Measurements from ENCODE around the gene AFMID. TPM values are rescaled to one million over a fixed set of nuclear protein-coding genes. Genes with fewer than 3 reads are reported as not detected.

Gene AFMID
- total RNA-seq, 4 donors from 2014 or later: 14.9 to 27.4 (median 20.3) TPM

DNA sequence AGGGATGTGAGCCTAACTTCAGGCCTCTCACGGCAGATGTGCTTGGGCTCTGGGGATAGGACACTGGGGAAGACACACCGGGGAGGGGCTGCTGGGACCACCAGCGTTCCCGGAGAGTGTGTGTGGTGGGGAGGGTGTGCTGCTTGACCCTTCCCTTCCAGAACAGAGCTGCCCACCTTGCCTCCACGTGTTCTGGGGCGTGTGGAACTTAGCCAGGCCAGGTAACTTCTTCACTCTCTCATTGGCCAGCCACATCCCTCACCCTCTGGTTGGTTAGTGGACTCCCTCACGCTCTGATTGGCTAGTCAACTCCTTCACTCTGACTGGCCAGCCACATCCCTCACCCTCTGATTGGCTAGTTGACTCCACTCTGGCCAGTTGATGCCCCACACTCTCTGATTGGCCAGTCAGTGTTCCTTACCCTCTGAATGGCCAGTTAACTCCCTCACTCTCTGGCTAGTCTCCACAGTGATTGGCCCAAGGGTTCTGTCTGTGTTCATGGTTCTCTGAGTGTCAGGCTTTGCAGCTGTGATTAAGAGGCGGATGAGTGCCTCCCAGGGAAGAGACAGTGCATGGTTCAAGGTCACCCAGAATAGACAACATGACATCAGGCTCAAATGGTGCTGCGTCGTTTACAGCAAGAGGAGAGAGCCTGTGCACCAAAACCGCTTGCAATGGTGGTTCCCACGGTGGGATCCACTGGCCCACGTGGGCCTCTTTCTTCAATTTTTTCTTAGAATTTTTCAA is 54.3 kb downstream of the AFMID start:
- TF ChIP-seq CTCF (IDR thresholded peaks at IDR 0.05; ENCODE audit: low read depth): no peak

DNA sequence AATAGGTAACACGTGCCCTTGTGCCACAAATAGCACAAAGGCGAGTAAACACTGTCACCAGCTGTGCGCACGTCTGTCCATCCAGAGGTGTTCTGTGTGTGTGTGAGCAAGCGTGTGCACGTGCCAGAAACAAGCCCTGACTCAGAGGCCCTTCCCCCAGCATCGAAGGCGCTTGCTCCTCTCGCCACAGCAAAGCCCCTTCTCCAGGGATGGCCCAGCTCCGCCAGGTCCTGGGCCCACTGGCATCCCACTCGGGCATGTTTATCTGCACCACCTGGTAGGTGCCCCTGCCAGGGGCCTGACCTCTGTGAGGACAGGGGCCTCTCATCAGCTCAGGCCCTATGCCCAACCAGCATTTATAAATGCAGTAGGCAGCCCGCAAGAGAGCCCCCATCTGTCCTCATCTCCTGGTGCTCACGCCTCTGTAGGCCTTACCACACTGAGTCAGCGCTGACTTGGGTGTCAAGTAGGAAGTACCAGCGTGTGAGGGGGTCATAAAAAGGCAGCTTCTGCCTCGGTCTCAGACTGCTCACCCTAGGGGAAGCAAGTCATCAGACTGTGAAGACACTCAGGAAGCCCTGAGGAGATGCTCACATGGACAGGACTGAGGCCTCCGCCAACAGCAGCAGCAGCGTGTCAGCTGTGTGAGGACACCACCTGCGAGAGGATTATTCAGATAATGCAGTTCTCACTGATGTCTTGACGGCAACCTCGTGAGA is 55.0 kb downstream of the AFMID start:
- no peak for TF ChIP-seq CTCF (IDR thresholded peaks at IDR 0.05; ENCODE audit: low read depth)

- TF ChIP-seq CTCF (IDR thresholded peaks at IDR 0.05; ENCODE audit: low read depth): no peak
These were observed 60.1 kb downstream of the AFMID start for GRCh38 chr17:78247304-78247703.

- no peak for TF ChIP-seq CTCF (IDR thresholded peaks at IDR 0.05; ENCODE audit: low read depth)
These were observed 61.1 kb downstream of the AFMID start for GRCh38 chr17:78248051-78248914.

DNA sequence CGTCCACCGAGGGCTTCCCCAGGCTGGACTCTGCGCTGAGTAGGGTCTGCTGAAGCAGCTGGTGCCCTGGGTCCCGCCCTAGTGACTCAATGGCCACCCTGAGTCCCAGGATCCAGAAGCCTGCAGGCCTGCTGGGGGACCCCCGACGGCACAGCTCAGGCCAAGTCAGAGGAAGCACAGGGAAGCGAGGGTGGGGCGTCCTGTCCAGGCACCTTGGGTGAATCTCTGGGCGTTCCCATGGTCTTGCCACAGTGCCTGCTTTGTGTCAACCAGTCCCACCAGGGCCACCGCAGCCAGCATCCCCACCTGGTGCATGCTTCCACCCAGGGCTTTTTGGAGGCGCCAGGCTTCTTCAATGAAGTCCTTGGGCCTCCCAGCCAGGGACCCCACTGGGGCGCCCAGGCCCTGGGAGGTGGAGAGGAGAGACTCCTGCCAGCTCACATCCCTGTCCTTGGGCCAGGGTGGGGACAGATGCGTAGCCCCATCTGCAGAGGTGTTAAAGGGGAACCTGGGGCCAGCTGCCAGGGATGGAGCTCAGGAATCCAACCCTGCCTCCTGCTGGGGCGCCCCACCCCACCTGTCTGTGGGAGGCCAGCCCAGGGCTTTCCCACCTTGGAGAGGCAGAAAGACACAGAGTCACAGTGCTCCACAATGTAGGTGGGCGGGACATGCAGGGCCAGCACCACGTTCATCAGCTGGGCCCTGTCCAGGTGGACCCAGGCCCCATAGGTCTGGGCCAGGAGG is 62.1 kb downstream of the AFMID start:
- no peak for TF ChIP-seq CTCF (IDR thresholded peaks at IDR 0.05; ENCODE audit: low read depth)

DNA sequence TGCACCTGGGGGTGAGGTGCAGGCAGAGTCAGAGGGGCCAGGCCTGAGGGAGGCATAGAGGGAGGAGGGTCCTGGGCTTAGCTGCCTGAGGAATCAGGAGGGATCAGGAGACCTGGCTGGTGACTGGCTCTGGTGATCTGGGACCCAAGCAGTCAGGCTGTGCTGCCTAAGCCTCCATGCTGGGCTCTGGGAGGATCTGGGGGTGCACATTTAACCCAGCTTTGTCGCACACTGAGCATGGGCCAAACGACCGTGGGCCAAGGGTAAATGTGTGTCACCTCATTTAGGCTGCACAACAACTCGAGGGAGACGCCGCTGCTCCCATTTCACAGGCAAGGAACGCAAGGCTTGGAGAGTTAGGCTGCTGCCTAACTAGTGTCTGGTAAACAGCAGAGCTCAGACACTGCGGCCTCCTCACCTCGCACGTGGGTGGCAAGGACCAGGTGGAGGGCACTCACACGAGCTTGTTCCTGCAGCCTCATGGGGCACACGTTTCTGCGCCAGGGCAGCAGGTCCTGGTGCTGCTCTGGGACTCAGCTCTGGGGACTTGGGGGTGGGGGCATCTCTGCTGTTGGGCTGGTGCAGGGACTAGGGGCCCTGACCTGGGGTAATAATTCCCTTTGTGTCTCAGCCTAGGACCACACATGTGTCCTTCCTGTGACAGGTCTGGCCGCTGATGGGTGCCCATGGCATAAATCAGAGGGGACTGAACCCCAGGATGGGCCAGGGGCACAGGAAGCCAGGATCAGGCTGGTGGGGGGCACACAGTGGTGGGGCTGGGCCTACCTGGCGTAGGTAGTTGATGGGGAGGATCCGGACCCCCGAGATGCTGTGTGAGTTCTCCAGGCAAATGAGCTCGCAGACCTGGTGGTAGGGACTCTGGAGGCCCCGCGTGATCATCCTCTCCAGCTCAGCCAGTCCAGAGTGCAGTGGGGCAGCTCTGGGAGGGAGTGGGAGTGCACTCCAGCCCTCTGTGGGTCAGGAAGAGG is 63.0 kb downstream of the AFMID start:
- no peak for TF ChIP-seq CTCF (IDR thresholded peaks at IDR 0.05; ENCODE audit: low read depth)

Data from subcutaneous adipose tissue (tissue), 4 donors.